HL-60 (cell line): Measurements from ENCODE around the gene RASGEF1B.

Experiments used
- DNase-seq, 2 experiments: peaks; one replicate each; pipeline ENCODE4 v3.0.0-alpha.2; 2010 to 2020; ENCODE audit warnings: low read depth in 1 of 2, low spot score in 1 of 2
- H3K27ac ChIP-seq: fragments of 250-450 bp; sonication (Bioruptor Pico); replicated peaks from 2 replicates; pipeline ENCODE4 v1.5.1; 2020; ENCODE audit warnings: mild to moderate bottlenecking, moderate library complexity
- H3K27me3 ChIP-seq: fragments of 250-450 bp; sonication (Bioruptor Pico); 2 replicates; pipeline ENCODE4 v1.5.1; 2021; ENCODE audit warnings: mild to moderate bottlenecking, moderate library complexity; ENCODE audit not compliant: insufficient read depth, poor library complexity, severe bottlenecking
- H3K4me3 ChIP-seq: replicated peaks from 2 replicates; pipeline ENCODE4 v1.5.1; 2011; ENCODE audit warnings: mild to moderate bottlenecking, control low read depth, low read length; ENCODE audit not compliant: insufficient read depth
- GABPA ChIP-seq: IDR thresholded peaks from 2 replicates; pipeline ENCODE4 v1.6.1; 2012; ENCODE audit warnings: low read depth
- POLR2AphosphoS5 ChIP-seq: IDR thresholded peaks from 2 replicates; pipeline ENCODE4 v1.6.1; 2012; ENCODE audit warnings: low read depth
- SPI1 ChIP-seq: IDR thresholded peaks from 2 replicates; pipeline ENCODE4 v1.6.1; 2012; ENCODE audit warnings: low read depth, mild to moderate bottlenecking, borderline replicate concordance
- TF ChIP-seq, protein P1 (sequence below): IDR thresholded peaks from 2 replicates; pipeline ENCODE4 v1.6.1; 2012; ENCODE audit warnings: low read depth; ENCODE audit not compliant: insufficient replicate concordance
- TF ChIP-seq, protein P2 (sequence below): IDR thresholded peaks from one replicate; pipeline ENCODE4 v1.5.1; 2011; ENCODE audit warnings: low read length, control low read depth, inconsistent platforms; ENCODE audit not compliant: insufficient read depth

Gene RASGEF1B

DNA sequence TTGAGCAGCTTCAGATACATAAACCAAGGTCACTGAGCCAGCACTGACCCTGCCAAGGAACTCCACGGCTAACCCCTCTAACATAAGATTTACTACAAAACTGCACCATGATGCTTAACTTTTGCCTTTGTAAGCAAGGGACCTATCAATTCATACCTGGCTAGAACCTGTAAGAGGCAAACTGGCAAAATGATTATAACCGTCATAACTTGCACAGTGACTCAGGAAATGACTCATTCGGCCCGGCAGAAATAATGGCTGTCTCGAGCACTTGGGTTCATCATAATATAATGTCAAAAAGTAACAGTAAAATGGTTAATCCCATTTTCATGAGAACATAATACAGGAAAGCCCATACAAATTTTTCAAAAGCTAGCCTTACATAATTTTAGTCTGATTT is 17.2 kb downstream of the RASGEF1B start:
- no peak overlapping the region for H3K27ac ChIP-seq
- H3K4me3 ChIP-seq: no peak overlapping the region
- H3K27me3 ChIP-seq: peaks cover 2% of the 10 kb centered on the region
- peak in 1 of 2 experiments; percentile 5 for DNase-seq
- no peak for TF ChIP-seq SPI1
- TF ChIP-seq, protein P1, sequence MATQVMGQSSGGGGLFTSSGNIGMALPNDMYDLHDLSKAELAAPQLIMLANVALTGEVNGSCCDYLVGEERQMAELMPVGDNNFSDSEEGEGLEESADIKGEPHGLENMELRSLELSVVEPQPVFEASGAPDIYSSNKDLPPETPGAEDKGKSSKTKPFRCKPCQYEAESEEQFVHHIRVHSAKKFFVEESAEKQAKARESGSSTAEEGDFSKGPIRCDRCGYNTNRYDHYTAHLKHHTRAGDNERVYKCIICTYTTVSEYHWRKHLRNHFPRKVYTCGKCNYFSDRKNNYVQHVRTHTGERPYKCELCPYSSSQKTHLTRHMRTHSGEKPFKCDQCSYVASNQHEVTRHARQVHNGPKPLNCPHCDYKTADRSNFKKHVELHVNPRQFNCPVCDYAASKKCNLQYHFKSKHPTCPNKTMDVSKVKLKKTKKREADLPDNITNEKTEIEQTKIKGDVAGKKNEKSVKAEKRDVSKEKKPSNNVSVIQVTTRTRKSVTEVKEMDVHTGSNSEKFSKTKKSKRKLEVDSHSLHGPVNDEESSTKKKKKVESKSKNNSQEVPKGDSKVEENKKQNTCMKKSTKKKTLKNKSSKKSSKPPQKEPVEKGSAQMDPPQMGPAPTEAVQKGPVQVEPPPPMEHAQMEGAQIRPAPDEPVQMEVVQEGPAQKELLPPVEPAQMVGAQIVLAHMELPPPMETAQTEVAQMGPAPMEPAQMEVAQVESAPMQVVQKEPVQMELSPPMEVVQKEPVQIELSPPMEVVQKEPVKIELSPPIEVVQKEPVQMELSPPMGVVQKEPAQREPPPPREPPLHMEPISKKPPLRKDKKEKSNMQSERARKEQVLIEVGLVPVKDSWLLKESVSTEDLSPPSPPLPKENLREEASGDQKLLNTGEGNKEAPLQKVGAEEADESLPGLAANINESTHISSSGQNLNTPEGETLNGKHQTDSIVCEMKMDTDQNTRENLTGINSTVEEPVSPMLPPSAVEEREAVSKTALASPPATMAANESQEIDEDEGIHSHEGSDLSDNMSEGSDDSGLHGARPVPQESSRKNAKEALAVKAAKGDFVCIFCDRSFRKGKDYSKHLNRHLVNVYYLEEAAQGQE: no peak

DNA sequence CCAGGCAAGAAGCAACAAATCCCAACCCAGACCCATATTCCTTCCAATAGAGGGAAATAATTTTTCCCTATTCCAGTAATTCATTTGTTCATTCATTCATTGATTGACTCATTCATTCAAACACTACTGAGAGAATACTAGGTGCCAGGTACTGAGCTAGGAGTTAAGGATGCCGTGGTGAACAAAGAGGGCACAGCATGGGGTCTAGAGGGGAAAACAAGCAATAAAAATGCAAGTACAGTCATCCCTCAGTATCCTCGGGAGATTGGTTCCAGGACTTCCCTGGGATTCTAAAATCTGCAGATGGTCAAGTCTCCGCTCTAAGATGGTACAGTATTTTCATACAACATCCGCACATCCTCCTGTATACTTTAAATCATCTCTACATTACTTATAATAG is 18.7 kb downstream of the RASGEF1B start:
- Histone ChIP-seq H3K4me3 (no peak overlapping the region), H3K27me3 (peaks cover 2% of the 10 kb centered on the region), H3K27ac (no peak overlapping the region)
- no peak for TF ChIP-seq GABPA
- TF ChIP-seq, protein P1: no peak
- TF ChIP-seq SPI1: no peak
- TF ChIP-seq, protein P2, sequence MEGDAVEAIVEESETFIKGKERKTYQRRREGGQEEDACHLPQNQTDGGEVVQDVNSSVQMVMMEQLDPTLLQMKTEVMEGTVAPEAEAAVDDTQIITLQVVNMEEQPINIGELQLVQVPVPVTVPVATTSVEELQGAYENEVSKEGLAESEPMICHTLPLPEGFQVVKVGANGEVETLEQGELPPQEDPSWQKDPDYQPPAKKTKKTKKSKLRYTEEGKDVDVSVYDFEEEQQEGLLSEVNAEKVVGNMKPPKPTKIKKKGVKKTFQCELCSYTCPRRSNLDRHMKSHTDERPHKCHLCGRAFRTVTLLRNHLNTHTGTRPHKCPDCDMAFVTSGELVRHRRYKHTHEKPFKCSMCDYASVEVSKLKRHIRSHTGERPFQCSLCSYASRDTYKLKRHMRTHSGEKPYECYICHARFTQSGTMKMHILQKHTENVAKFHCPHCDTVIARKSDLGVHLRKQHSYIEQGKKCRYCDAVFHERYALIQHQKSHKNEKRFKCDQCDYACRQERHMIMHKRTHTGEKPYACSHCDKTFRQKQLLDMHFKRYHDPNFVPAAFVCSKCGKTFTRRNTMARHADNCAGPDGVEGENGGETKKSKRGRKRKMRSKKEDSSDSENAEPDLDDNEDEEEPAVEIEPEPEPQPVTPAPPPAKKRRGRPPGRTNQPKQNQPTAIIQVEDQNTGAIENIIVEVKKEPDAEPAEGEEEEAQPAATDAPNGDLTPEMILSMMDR: no peak
- no peak for DNase-seq

DNA sequence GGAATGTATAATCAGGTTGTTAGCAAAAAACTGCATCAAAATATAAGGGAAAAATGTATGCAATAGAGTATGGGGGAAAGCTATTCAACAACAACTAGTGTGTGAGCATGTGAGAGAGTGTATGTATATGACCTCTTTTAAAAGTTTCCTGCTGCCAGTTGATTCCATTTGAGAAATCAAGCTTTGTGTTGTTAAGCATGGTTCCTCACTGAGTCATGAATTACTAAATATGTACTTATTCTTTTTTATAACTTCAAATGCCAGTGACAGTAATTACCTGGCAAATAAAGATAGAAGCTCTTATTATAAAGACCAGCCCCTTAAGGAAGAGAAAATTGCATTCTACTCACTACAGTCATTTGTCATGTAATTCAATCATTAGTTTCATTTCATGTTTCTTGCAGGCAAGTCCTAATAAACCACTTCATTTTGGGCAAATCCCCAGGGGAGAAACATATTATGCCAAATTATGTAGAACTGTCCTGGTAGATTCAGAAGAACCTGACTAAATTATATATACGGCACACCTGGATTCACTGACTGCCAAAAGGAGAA is 19.2 kb downstream of the RASGEF1B start:
- no peak for DNase-seq
- no peaks in the 10 kb centered on the region for H3K27me3 ChIP-seq
- H3K27ac ChIP-seq: no peak overlapping the region
- no peak overlapping the region for H3K4me3 ChIP-seq
- TF ChIP-seq SPI1 (no peak), GABPA (no peak), POLR2AphosphoS5 (no peak)
- TF ChIP-seq, protein P2: no peak
- TF ChIP-seq, protein P1: no peak

DNA sequence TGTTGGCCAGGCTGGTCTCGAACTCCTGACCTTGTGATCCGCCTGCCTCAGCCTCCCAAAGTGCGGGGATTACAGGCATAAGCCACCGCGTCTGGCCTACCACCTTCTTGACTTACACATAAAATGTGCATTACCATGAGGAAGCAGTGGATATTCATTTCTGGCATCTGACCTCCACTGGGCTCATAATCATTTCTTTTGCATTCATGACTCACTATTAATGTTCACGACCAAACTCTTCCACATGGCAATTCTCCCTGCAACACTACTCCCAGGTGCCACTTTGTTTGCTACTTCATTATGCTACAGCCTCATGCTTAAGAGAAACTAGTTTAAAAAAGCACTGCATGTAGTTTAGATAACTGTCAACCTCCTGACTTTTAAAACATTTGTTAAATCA is 22.7 kb downstream of the RASGEF1B start:
- TF ChIP-seq, protein P2: no peak
- TF ChIP-seq, protein P1: no peak
- TF ChIP-seq SPI1 (no peak), POLR2AphosphoS5 (no peak)
- DNase-seq: no peak
- H3K27ac ChIP-seq: no peak overlapping the region
- no peaks in the 10 kb centered on the region for H3K27me3 ChIP-seq
- H3K4me3 ChIP-seq: no peak overlapping the region
